ENCODE data around the gene PNMA8A. TPM values are rescaled to one million over a fixed set of nuclear protein-coding genes. Genes with fewer than 3 reads are reported as not detected.

PNMA8A gene
- total and polyA plus RNA-seq, 7 experiments from 2014 or later: 0.62 to 0.86 TPM; not detected in 5

GRCh38 chr19:46494146-46494940 lies 23.0 kb upstream of the PNMA8A start:
- H3K9me3 Mint-ChIP-seq: peaks cover 0 to 3% (median 0%) of the 10 kb centered on the region in 11 donors
- Histone ChIP-seq H3K27me3 (ENCODE audit: control insufficient read depth in 2 of 2, insufficient read depth in 2 of 2, low read length in 2 of 2) (peaks cover 0 to 22% of the 10 kb centered on the region in 2 donors), H3K9me3 (ENCODE audit: control insufficient read depth in 2 of 3, low read length in 3 of 3) (no peaks in the 10 kb centered on the region), H3K4me3 (ENCODE audit: low read length) (peak overlapping the region; percentile 54), H3K27ac (ENCODE audit: low read depth, low read length) (peak overlapping the region; percentile 51), H3K36me3 (ENCODE audit: control insufficient read depth in 2 of 3, insufficient read depth in 3 of 3, low read length in 3 of 3) (no peaks in the 10 kb centered on the region), H3K4me1 (ENCODE audit: control insufficient read depth in 2 of 2, insufficient read depth in 2 of 2, low read length in 2 of 2) (peaks cover 0 to 18% of the 10 kb centered on the region in 2 donors)
- peak overlapping the region; percentile 25 to 80 (median 76) for H3K27ac Mint-ChIP-seq
- intact Hi-C loops (cut with micrococcal nuclease): no loop called here
- CTCF ChIA-PET: no interaction called here
- H3K4me1 Mint-ChIP-seq: peaks cover 10 to 44% (median 31%) of the 10 kb centered on the region in 7 donors
- POLR2A ChIA-PET: no interaction called here
- peaks cover 36 to 80% (median 46%) of the 10 kb centered on the region in 5 donors for H3K27me3 Mint-ChIP-seq
- DNase-seq (no peak), ATAC-seq (no peak)
- H3K36me3 Mint-ChIP-seq: no peaks in the 10 kb centered on the region
- H3K4me3 Mint-ChIP-seq: peak overlapping the region; percentile 69 to 96 (median 84)

- intact Hi-C loops (cut with micrococcal nuclease): no loop called here
- Histone ChIP-seq H3K27me3 (ENCODE audit: control insufficient read depth in 2 of 2, insufficient read depth in 2 of 2, low read length in 2 of 2) (peaks cover 0 to 25% of the 10 kb centered on the region in 2 donors), H3K4me1 (ENCODE audit: control insufficient read depth in 2 of 2, insufficient read depth in 2 of 2, low read length in 2 of 2) (peaks cover 0 to 18% of the 10 kb centered on the region in 2 donors), H3K9me3 (ENCODE audit: control insufficient read depth in 2 of 3, low read length in 3 of 3) (no peaks in the 10 kb centered on the region), H3K27ac (ENCODE audit: low read depth, low read length) (peak overlapping the region; percentile 60), H3K36me3 (ENCODE audit: control insufficient read depth in 2 of 3, insufficient read depth in 3 of 3, low read length in 3 of 3) (no peaks in the 10 kb centered on the region), H3K4me3 (ENCODE audit: low read length) (peak overlapping the region; percentile 54)
- Mint-ChIP-seq H3K36me3 (no peaks in the 10 kb centered on the region), H3K9me3 (peaks cover 0 to 3% (median 0%) of the 10 kb centered on the region in 11 donors), H3K27ac (peak overlapping the region in 7 of 9 donors; percentile 60 to 84 (median 76)), H3K27me3 (peaks cover 45 to 85% (median 54%) of the 10 kb centered on the region in 5 donors), H3K4me1 (peaks cover 12 to 44% (median 34%) of the 10 kb centered on the region in 7 donors), H3K4me3 (peak overlapping the region; percentile 69 to 96 (median 84))
- ATAC-seq: peak; percentile 56
- CTCF ChIA-PET: no interaction called here
- peak in 6 of 9 donors; percentile 28 to 55 (median 42) for DNase-seq
- POLR2A ChIA-PET: interaction anchor here (0.5 kb wide), 1 partner anchor 890 kb away, joined by 3 read pairs; no protein-coding TSS in a partner anchor
Measured at GRCh38 chr19:46493236-46494145, 22.1 kb upstream of the PNMA8A start.

GRCh38 chr19:46492841-46493235 lies 21.5 kb upstream of the PNMA8A start:
- H3K4me3 ChIP-seq (ENCODE audit: low read length): peak overlapping the region; percentile 37
- peaks cover 0 to 18% of the 10 kb centered on the region in 2 donors for H3K4me1 ChIP-seq (ENCODE audit: control insufficient read depth in 2 of 2, insufficient read depth in 2 of 2, low read length in 2 of 2)
- POLR2A ChIA-PET: interaction anchor here (0.5 kb wide), 1 partner anchor 891 kb away, joined by 3 read pairs; no protein-coding TSS in a partner anchor
- Mint-ChIP-seq H3K9me3 (peaks cover 0 to 4% (median 0%) of the 10 kb centered on the region in 11 donors), H3K4me1 (peaks cover 17 to 50% (median 37%) of the 10 kb centered on the region in 7 donors), H3K36me3 (no peaks in the 10 kb centered on the region), H3K27me3 (peaks cover 49 to 84% (median 61%) of the 10 kb centered on the region in 5 donors), H3K4me3 (peak overlapping the region in 9 of 10 donors; percentile 38 to 96 (median 82)), H3K27ac (peak overlapping the region in 3 of 9 donors; percentile 41 to 71 (median 71))
- H3K36me3 ChIP-seq (ENCODE audit: control insufficient read depth in 2 of 3, insufficient read depth in 3 of 3, low read length in 3 of 3): no peaks in the 10 kb centered on the region
- peak overlapping the region; percentile 60 for H3K27ac ChIP-seq (ENCODE audit: low read depth, low read length)
- CTCF ChIA-PET: no interaction called here
- intact Hi-C loops (cut with micrococcal nuclease): no loop called here
- H3K9me3 ChIP-seq (ENCODE audit: control insufficient read depth in 2 of 3, low read length in 3 of 3): no peaks in the 10 kb centered on the region
- DNase-seq (no peak), ATAC-seq (peak; percentile 14)
- peaks cover 0 to 25% of the 10 kb centered on the region in 2 donors for H3K27me3 ChIP-seq (ENCODE audit: control insufficient read depth in 2 of 2, insufficient read depth in 2 of 2, low read length in 2 of 2)

GRCh38 chr19:46491975-46492682 lies 20.8 kb upstream of the PNMA8A start:
- peaks cover 49 to 90% (median 64%) of the 10 kb centered on the region in 5 donors for H3K27me3 Mint-ChIP-seq
- H3K27me3 ChIP-seq (ENCODE audit: control insufficient read depth in 2 of 2, insufficient read depth in 2 of 2, low read length in 2 of 2): peaks cover 5 to 31% of the 10 kb centered on the region in 2 donors

GRCh38 chr19:46490774-46491173 lies 19.4 kb upstream of the PNMA8A start:
- Mint-ChIP-seq H3K27ac (no peak overlapping the region), H3K4me3 (peak overlapping the region in 4 of 10 donors; percentile 1 to 84 (median 51)), H3K36me3 (no peaks in the 10 kb centered on the region), H3K27me3 (peaks cover 59 to 86% (median 73%) of the 10 kb centered on the region in 5 donors), H3K9me3 (peaks cover 0 to 4% (median 0%) of the 10 kb centered on the region in 11 donors), H3K4me1 (peaks cover 18 to 62% (median 46%) of the 10 kb centered on the region in 7 donors)
- Histone ChIP-seq H3K4me1 (ENCODE audit: control insufficient read depth in 2 of 2, insufficient read depth in 2 of 2, low read length in 2 of 2) (peaks cover 3 to 22% of the 10 kb centered on the region in 2 donors), H3K27ac (ENCODE audit: low read depth, low read length) (no peak overlapping the region), H3K36me3 (ENCODE audit: control insufficient read depth in 2 of 3, insufficient read depth in 3 of 3, low read length in 3 of 3) (no peaks in the 10 kb centered on the region), H3K9me3 (ENCODE audit: control insufficient read depth in 2 of 3, low read length in 3 of 3) (no peaks in the 10 kb centered on the region), H3K27me3 (ENCODE audit: control insufficient read depth in 2 of 2, insufficient read depth in 2 of 2, low read length in 2 of 2) (peaks cover 5 to 34% of the 10 kb centered on the region in 2 donors), H3K4me3 (ENCODE audit: low read length) (no peak overlapping the region)
- ChIA-PET POLR2A (interaction anchor here (0.6 kb wide), 1 partner anchor 992 kb away, joined by 4 read pairs; no protein-coding TSS in a partner anchor), CTCF (interaction anchor here (0.5 to 3.9 kb wide), 7 partner anchors 16 to 257 kb away, joined by 3 to 25 read pairs (median 4); no protein-coding TSS in a partner anchor)
- DNase-seq (no peak), ATAC-seq (no peak)
- intact Hi-C loops (cut with micrococcal nuclease): no loop called here

More at GRCh38 chr19:46491975-46492682, 20.8 kb upstream of the PNMA8A start:
- Mint-ChIP-seq H3K4me3 (peak overlapping the region in 8 of 10 donors; percentile 19 to 96 (median 81)), H3K36me3 (no peaks in the 10 kb centered on the region), H3K9me3 (peaks cover 0 to 4% (median 0%) of the 10 kb centered on the region in 11 donors), H3K27ac (peak overlapping the region in 2 of 9 donors; percentile 48 to 86), H3K4me1 (peaks cover 18 to 56% (median 42%) of the 10 kb centered on the region in 7 donors)
- peaks cover 3 to 22% of the 10 kb centered on the region in 2 donors for H3K4me1 ChIP-seq (ENCODE audit: control insufficient read depth in 2 of 2, insufficient read depth in 2 of 2, low read length in 2 of 2)
- intact Hi-C loops (cut with micrococcal nuclease): no loop called here
- ChIA-PET POLR2A (interaction anchor here (0.7 to 1.0 kb wide), 2 partner anchors 24 to 31 kb away, joined by 3 read pairs; no protein-coding TSS in a partner anchor), CTCF (interaction anchor here (0.8 to 1.0 kb wide), 2 partner anchors 20 to 24 kb away, joined by 3 to 4 read pairs; no protein-coding TSS in a partner anchor)
- ATAC-seq (no peak), DNase-seq (no peak)
- no peaks in the 10 kb centered on the region for H3K36me3 ChIP-seq (ENCODE audit: control insufficient read depth in 2 of 3, insufficient read depth in 3 of 3, low read length in 3 of 3)
- H3K4me3 ChIP-seq (ENCODE audit: low read length): no peak overlapping the region
- no peaks in the 10 kb centered on the region for H3K9me3 ChIP-seq (ENCODE audit: control insufficient read depth in 2 of 3, low read length in 3 of 3)
- H3K27ac ChIP-seq (ENCODE audit: low read depth, low read length): no peak overlapping the region

All from naive thymus-derived CD4-positive, alpha-beta T cell (primary cell).